ENCODE data around the gene SDK2.

Gene SDK2

DNA sequence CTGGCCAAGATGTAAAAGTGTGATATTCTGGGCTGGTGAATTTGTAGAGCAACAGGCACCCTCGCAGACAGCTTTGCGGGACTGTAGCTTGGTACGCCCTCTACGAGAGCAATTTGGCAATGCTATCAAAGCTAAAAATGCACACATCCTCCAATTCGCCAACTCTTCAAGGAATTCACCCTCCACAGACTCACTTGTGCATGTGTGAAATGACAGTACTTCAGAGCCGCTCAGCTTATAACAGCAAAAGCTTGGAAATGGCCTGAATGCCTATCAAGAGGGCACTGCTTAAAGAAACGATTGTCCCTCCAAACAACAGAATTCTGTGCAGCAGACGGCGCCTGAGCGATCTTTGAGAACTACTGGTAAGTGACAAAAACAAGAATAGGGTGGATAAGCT lies 130.8 kb downstream of the SDK2 start:
- TF ChIP-seq, protein P1, sequence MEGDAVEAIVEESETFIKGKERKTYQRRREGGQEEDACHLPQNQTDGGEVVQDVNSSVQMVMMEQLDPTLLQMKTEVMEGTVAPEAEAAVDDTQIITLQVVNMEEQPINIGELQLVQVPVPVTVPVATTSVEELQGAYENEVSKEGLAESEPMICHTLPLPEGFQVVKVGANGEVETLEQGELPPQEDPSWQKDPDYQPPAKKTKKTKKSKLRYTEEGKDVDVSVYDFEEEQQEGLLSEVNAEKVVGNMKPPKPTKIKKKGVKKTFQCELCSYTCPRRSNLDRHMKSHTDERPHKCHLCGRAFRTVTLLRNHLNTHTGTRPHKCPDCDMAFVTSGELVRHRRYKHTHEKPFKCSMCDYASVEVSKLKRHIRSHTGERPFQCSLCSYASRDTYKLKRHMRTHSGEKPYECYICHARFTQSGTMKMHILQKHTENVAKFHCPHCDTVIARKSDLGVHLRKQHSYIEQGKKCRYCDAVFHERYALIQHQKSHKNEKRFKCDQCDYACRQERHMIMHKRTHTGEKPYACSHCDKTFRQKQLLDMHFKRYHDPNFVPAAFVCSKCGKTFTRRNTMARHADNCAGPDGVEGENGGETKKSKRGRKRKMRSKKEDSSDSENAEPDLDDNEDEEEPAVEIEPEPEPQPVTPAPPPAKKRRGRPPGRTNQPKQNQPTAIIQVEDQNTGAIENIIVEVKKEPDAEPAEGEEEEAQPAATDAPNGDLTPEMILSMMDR (conservative IDR thresholded peaks at IDR 0.05; ENCODE audit: low read length): no peak
- no peak for DNase-seq (ENCODE audit: low read depth)
- H3K4me3 ChIP-seq (ENCODE audit: low read length): no peak overlapping the region

DNA sequence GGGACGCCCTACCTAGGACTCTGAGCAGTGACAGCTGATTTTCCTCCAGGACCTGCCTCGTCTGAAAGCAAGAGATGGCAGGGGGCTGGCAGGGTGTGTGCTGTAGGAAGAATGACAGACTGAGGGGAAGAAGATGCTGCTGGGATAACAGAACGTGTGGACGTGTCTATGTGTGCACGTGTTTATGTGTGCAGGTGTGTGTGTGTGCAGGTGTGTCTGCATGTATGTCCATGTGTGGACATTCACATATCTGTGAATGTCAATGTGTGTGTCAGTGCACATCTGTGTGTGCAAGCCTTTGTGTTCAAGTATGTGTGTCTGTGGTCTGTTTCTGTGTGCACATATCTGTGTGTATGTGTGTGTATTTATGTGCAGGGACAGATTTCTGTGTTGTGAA lies 132.5 kb downstream of the SDK2 start:
- TF ChIP-seq, protein P1 (conservative IDR thresholded peaks at IDR 0.05; ENCODE audit: low read length): no peak
- H3K4me3 ChIP-seq (ENCODE audit: low read length): no peak overlapping the region
- no peak for DNase-seq (ENCODE audit: low read depth)

DNA sequence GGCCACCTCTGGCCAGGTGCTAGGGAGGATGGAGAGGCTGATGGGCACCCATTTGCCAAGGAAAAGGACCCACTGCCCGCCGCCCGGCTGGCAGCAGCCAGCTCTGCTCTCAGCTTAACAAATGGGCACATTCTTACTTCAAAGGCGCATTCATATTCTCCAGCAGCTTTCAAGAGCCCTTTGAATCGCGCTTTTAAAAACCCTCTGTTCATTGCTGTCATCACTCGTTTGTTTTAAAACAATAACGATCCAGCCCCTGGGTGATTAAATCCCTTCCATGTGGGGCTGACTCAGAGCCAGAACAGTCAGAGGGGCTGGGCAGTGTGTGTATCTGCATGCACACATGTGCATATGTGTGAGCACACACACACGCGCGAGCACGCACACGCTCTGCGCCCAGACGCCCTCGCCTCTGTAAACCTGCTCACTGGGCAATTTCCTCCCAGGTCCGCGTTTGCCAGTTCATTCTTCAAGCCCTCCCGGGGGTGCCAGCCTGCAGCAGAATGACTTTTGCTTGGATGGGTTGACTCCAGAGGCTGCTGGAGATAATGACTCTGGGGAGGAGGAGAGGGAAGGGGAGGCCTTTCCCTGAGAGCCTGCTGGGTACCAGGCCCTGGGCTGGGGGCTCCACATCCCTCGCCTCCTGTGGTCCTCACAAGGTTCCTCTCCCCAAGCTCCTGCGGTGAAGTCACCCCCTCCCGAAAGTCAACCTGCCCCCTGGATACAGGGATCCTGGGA lies 133.1 kb downstream of the SDK2 start:
- TF ChIP-seq, protein P1 (conservative IDR thresholded peaks at IDR 0.05; ENCODE audit: low read length): no peak
- DNase-seq (ENCODE audit: low read depth): no peak
- no peak overlapping the region for H3K4me3 ChIP-seq (ENCODE audit: low read length)

DNA sequence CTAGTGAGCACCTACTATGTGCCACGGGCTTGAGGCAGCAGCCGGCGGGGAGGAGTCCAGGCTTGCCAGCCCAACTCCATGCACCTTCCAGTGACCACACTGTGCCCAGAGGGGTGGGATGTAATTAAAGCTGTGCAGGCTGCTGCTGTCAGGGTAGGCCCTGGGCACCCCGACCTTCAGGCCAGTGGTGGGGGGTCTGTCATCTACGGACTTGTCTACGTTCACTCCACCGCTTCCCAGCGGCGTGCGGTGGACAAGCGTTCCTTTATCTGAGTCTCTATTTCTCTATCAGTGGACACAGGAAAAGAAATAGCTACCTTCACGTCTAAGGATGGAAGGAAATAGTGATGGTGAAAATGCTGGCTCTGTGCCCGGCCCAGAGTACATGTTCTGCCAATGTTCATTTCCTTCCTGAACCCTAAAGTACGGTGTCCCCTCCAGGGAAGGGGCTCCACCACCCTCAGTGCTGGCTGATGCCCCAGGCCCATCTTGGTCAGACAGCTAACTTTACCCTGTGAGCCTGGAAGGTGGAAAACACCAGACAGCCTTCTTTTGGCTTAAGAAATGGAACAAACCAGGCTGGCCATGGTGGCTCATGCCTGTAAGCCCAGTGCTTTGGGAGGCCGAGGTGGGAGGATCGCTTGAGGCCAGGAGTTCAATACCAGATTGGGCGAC lies 135.2 kb downstream of the SDK2 start:
- DNase-seq (ENCODE audit: low read depth): no peak
- H3K4me3 ChIP-seq (ENCODE audit: low read length): no peak overlapping the region
- TF ChIP-seq, protein P1 (conservative IDR thresholded peaks at IDR 0.05; ENCODE audit: low read length): no peak

DNA sequence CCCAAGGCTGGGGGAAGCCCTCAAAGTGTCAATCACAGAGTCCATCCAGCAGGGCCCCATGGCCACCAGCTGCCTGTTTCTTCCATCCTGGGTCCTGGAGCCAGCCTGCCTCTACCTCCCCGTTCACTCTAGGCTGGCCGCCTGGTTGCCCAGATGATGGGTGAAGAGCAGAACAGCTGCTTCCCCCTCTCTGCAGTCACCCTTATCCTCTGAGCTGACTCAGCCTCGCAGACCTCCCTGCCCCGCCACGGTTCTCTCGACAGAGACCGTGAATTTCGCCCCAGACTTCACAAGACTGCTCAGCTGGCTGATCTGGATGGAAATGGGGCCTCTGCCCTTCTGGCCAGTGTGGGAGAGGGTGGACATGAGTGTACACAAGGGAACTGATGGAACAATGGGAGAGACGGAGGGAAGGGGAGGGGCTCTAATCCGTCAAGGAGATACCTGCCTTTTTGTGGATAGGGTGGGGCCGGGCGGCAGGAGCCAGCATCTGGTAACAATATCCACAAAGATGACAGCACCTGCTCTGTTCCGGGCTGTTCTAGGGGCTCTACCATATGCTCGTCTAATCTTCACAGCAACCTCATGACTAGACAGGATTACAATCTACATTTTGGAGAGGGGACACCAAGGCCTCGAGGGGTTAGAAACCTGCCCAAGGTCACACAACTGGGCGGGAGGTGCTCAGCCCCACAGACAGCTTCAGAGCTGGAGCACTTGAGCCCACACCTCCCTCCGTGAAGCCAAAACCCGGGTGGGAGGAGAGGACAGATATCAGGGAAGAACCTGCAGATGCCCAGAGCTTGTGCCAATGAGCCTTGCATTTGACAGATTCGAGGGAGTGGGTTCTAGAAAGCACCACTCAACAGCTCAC lies 136.0 kb downstream of the SDK2 start:
- TF ChIP-seq, protein P1 (conservative IDR thresholded peaks at IDR 0.05; ENCODE audit: low read length): no peak
- no peak overlapping the region for H3K4me3 ChIP-seq (ENCODE audit: low read length)
- DNase-seq (ENCODE audit: low read depth): no peak

DNA sequence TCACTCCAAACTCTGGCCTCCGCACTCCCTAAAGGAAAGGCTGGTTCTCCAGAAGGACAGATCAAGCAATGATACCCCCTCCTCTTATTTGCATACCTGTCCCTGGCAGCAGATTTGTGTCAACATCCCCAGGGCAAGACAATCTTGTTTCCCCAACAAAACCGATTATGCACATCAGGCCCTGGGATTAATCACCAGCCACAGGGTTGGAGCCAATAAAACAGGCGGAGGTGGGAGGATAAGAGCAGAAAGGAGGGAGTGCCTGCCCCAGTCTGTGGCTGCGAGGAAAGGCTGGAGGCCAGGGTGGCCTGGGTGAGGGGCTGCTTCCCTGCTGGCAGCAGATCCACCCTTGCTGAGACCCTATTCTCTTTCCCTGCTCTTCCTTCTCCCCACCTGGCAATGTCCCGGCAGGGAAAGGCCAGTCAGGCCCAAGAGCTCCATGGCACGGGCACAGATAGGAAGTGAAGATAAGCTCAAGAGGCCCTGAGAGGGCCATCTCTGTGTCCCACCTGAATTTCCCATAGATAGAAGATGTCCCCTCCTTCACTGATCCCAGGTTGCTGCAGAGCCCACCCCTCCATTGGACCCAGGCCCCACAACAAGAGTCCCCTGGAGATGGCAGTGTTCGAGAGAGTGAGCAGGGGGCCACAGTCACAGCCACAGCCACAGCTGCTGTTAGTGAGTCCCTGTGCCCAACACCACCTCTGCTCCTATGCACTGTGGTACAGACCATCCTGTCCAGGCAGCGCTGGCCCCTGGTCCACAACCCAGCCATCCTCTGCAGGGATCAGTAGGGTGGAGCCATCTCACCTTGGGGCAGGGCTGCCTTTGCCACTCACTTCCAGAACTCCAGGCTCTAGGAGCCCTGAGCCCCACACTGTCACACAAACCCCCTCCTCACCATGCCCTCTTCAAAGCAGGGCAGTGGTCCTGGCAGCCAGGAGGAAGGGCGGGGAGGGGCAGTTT lies 137.5 kb downstream of the SDK2 start:
- TF ChIP-seq, protein P1 (conservative IDR thresholded peaks at IDR 0.05; ENCODE audit: low read length): no peak
- no peak overlapping the region for H3K4me3 ChIP-seq (ENCODE audit: low read length)
- no peak for DNase-seq (ENCODE audit: low read depth)
